GM21447 (cell line): ENCODE data around the gene OR51M1.

Source experiments
- ATAC-seq: cut with Tn5 transposase; IDR thresholded peaks from one replicate; pipeline ENCODE4 v1.9.1; 2021; ENCODE audit not compliant: unreplicated experiment

Gene OR51M1

GRCh38 chr11:5384335-5384734 is 723 bp downstream of the OR51M1 start:
- no peak for ATAC-seq

DNA sequence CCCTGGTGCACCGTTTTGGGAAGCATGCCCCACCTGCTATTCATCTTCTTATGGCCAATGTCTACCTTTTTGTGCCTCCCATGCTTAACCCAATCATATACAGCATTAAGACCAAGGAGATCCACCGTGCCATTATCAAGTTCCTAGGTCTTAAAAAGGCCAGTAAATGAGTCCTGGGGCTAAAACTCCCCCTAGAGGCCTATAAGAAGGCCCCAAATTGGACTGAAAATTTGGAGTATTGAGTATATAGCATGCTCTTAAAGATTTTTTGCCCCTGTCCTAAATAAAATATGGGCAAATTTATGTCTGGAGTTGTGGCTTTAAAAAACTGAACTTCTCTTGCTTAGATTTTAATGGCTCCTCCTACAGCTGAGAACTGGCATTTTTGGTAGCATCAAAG is 6.6 kb downstream of the OR51M1 start:
- no peak for ATAC-seq

DNA sequence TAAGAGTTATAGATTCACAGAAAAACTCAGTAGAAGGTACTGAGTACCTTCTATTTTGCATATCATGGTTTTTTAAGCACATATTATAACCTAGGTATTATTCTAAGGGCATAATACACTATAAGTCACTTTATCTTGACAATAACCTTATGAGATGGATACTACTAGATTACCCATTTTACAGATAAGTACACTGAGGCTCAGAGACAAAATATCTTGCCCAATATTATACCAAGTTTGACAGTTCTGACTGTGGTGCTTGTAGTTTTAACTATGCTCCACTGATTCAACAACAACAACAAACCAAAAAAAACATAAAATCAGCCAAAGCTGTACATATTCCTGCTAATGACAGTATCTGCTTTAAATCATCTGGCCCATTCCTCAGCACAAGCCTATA is 10.5 kb downstream of the OR51M1 start:
- no peak for ATAC-seq

DNA sequence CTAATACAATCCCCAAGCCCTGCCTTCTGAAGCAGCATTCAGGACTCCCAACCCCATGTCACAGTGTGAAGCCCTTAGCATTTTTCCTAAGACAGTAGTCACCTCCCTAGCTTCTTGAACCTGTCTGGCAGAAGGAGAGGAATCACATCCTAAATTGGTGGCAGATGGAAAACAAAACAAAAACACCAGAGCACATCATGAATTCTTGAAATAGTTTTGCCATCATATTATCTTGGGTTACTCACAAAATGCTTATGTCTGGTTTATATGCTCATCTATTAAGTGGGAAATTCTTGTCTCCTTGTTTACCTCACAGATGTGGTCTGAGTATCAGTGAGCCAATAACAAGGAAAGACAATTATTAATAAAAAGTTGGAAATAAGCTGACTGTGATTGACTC is 15.3 kb downstream of the OR51M1 start:
- ATAC-seq = no peak

GRCh38 chr11:5405173-5405572 is 21.6 kb downstream of the OR51M1 start:
- ATAC-seq = no peak

DNA sequence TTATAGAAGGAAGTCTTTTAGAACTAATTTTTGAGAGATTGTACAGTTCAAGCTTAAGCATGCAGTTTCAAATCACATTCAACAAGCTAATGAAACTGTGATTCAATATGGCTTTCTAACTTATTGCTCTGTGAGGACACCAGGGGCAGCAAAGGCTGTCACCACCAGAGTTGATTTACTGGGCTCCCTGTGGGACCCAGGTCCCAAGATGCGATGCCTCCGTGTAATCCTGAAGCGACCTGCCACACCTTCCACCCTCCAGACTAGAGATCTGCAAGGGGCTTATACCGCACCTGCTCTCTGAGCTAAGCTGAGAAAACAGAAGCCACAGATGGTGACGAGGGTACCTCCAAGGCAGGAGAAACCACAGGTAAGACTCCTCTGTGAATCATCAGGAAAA is 37.4 kb downstream of the OR51M1 start:
- ATAC-seq = no peak

DNA sequence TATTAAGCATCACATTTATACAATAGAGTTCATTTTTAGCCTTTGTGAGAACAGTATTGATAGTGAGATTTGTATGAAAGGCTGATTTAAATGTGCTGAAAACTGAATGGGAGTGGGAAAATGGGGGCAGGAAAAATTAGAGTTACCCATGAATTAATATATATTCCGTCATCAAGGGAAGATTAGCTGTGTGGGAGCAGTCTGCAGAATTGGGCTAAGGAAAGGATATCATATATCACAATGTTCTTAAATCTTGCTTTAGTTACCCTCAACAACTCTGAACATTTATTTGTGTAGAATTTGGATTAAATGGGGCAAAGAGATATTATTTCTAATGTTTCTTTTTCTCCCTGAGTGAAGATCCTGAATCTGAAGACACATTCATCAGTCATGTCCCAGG is 38.2 kb downstream of the OR51M1 start, which contains the start of gene OR51Q1:
Gene OR51Q1, plus strand, starts transcription at position 301 of the 400 bp plus-strand sequence. Its CDS starts 90 bp downstream, at position 391.
- ATAC-seq = no peak

DNA sequence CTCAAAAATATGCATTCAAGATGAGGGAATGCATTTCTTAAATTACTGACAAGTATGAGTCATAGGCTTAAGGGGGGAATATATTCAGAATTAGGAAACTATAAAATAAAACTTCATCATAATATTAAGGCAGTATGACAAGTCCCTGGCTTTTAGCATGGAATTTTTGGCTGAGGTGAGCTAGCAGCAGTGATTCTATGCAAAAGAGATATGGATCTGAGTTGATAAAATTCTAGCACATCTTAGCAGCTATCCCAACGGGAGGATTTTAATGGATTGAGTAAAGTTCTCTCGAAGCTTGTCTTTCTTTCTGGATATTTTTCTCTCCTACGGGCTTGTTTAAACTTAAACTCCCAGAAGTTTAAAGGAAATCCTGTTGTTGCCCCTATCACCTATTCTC is 39.5 kb downstream of the OR51M1 start:
- no peak for ATAC-seq

- ATAC-seq = no peak
Observed at GRCh38 chr11:5441414-5441813, 57.8 kb downstream of the OR51M1 start, which contains the start of gene OR51I1. Gene OR51I1 (minus strand): TSS chr11:5441514. CDS start chr11:5441514, 0 bp downstream.
